Breast epithelium (tissue), 4 donors: ENCODE measurements around the gene SLC4A11. TPM values are rescaled to one million over a fixed set of nuclear protein-coding genes. Genes with fewer than 3 reads are reported as not detected.

Experiments
- DNase-seq, 2 donors: peaks; one replicate each; pipeline ENCODE4 v3.0.0-alpha.2; 2019; ENCODE audit warnings: low spot score in 2 of 2
- H3K27ac ChIP-seq, 2 donors: fragments of 200-600 bp; sonication (generic) in 1 of 2; one replicate each; pipeline ENCODE4 v1.5.1; 2016 to 2019; ENCODE audit warnings: mild to moderate bottlenecking in 1 of 2
- H3K27me3 ChIP-seq, 2 donors: fragments of 200-600 bp; sonication (generic) in 1 of 2; one replicate each; pipeline versions ENCODE4 v1.5.1 to v1.6.0; 2017 to 2019; ENCODE audit warnings: control low read depth in 1 of 2, mild to moderate bottlenecking in 1 of 2
- H3K36me3 ChIP-seq: fragments of 200-600 bp; one replicate; pipeline ENCODE4 v1.5.1; 2019
- H3K4me1 ChIP-seq, 2 donors: fragments of 200-600 bp; sonication (generic); one replicate each; pipeline ENCODE4 v1.5.1; 2016 to 2019; ENCODE audit warnings: control low read depth in 1 of 2
- H3K4me3 ChIP-seq, 3 donors: fragments of 200-600 bp; sonication (generic); 1 replicate in 2 of 3; 2 replicates in 1 of 3; pipeline ENCODE4 v1.5.1; 2016 to 2019; ENCODE audit warnings: mild to moderate bottlenecking in 3 of 3, moderate library complexity in 2 of 3
- H3K9me3 ChIP-seq, 2 donors: fragments of 200-600 bp; sonication (generic) in 1 of 2; one replicate each; pipeline ENCODE4 v1.5.1; 2016 to 2019; ENCODE audit warnings: control low read depth in 1 of 2
- CTCF ChIP-seq, 3 donors: fragments of 450-650 bp; IDR thresholded peaks; one replicate each; pipeline ENCODE4 v1.5.1; 2016 to 2017; ENCODE audit warnings: antibody characterized with exemption in 3 of 3, mild to moderate bottlenecking in 3 of 3, moderate library complexity in 3 of 3
- POLR2A ChIP-seq: fragments of 450-650 bp; IDR thresholded peaks from one replicate; pipeline ENCODE4 v1.6.1; 2016; ENCODE audit warnings: antibody characterized with exemption, mild to moderate bottlenecking, moderate library complexity
- POLR2AphosphoS5 ChIP-seq, 3 donors: sonication (generic); formaldehyde crosslinking; IDR thresholded peaks; one replicate each; pipeline ENCODE4 v1.6.1; 2017; ENCODE audit warnings: antibody characterized with exemption in 3 of 3
- intact Hi-C: fragments of 100-400 bp; cut with DNase I; formaldehyde crosslinking; loops from one replicate; pipeline ENCODE4 v1.15.1; 2023; ENCODE audit warnings: low total_unique reads
- total RNA-seq, 3 donors: library from RNA; depleted of rRNA; stranded (reverse); fragments of >200 nt; gene quantifications; one replicate each; pipeline ENCODE4 v1.1.0, GENCODE V29; 2016

SLC4A11 gene
- total RNA-seq, 3 donors from 2014 or later = 0.48 to 4.9 (median 3.1) TPM

- intact Hi-C loops = no loop called here
- no peak overlapping the region for H3K27ac ChIP-seq
Measured at GRCh38 chr20:3247638-3248037, 8.6 kb upstream of the SLC4A11 start.

GRCh38 chr20:3246682-3247081 is 7.7 kb upstream of the SLC4A11 start:
- intact Hi-C loops = no loop called here
- Histone ChIP-seq H3K4me1 (no peaks in the 10 kb centered on the region), H3K36me3 (no peaks in the 10 kb centered on the region), H3K9me3 (no peaks in the 10 kb centered on the region), H3K4me3 (no peak overlapping the region), H3K27ac (no peak overlapping the region), H3K27me3 (no peaks in the 10 kb centered on the region)
- no peak for DNase-seq
- TF ChIP-seq POLR2AphosphoS5 (IDR thresholded peaks at IDR 0.05) = no peak
- no peak for TF ChIP-seq CTCF (IDR thresholded peaks at IDR 0.05)
- no peak for TF ChIP-seq POLR2A

More at GRCh38 chr20:3247638-3248037, 8.6 kb upstream of the SLC4A11 start:
- Histone ChIP-seq H3K4me1 (no peaks in the 10 kb centered on the region), H3K4me3 (no peak overlapping the region), H3K36me3 (no peaks in the 10 kb centered on the region), H3K9me3 (no peaks in the 10 kb centered on the region), H3K27me3 (no peaks in the 10 kb centered on the region)
- TF ChIP-seq POLR2A (no peak), CTCF (IDR thresholded peaks at IDR 0.05) (no peak)
- no peak for DNase-seq

- Histone ChIP-seq H3K27ac (no peak overlapping the region), H3K36me3 (no peaks in the 10 kb centered on the region)
Measured at GRCh38 chr20:3245711-3246110, 6.7 kb upstream of the SLC4A11 start.

GRCh38 chr20:3245156-3245555 is 6.2 kb upstream of the SLC4A11 start:
- TF ChIP-seq POLR2AphosphoS5 (IDR thresholded peaks at IDR 0.05) = no peak
- no peak for TF ChIP-seq CTCF (IDR thresholded peaks at IDR 0.05)
- no peak for TF ChIP-seq POLR2A
- no peaks in the 10 kb centered on the region for H3K27me3 ChIP-seq
- H3K27ac ChIP-seq = no peak overlapping the region
- no peak for DNase-seq
- H3K4me3 ChIP-seq = no peak overlapping the region
- intact Hi-C loops = no loop called here
- H3K36me3 ChIP-seq = no peaks in the 10 kb centered on the region
- H3K4me1 ChIP-seq = no peaks in the 10 kb centered on the region
- H3K9me3 ChIP-seq = no peaks in the 10 kb centered on the region

More at GRCh38 chr20:3245711-3246110, 6.7 kb upstream of the SLC4A11 start:
- TF ChIP-seq POLR2AphosphoS5 (IDR thresholded peaks at IDR 0.05) (no peak), CTCF (IDR thresholded peaks at IDR 0.05) (no peak)
- no peak for DNase-seq
- no peaks in the 10 kb centered on the region for H3K27me3 ChIP-seq
- H3K9me3 ChIP-seq = no peaks in the 10 kb centered on the region
- intact Hi-C loops = no loop called here
- H3K4me3 ChIP-seq = no peak overlapping the region
- no peaks in the 10 kb centered on the region for H3K4me1 ChIP-seq

- H3K4me1 ChIP-seq = no peaks in the 10 kb centered on the region
- no peaks in the 10 kb centered on the region for H3K36me3 ChIP-seq
- H3K9me3 ChIP-seq = no peaks in the 10 kb centered on the region
- TF ChIP-seq POLR2AphosphoS5 (IDR thresholded peaks at IDR 0.05) (no peak), CTCF (IDR thresholded peaks at IDR 0.05) (no peak), POLR2A (no peak)
- DNase-seq = no peak
- no peak overlapping the region for H3K4me3 ChIP-seq
- no peaks in the 10 kb centered on the region for H3K27me3 ChIP-seq
- intact Hi-C loops = no loop called here
- no peak overlapping the region for H3K27ac ChIP-seq
Measured at GRCh38 chr20:3244613-3245012, 5.6 kb upstream of the SLC4A11 start.
